H1 (cell line): Measurements from ENCODE around the gene FAM181B. TPM values are rescaled to one million over a fixed set of nuclear protein-coding genes. Genes with fewer than 3 reads are reported as not detected.

ENCODE experiments used
- CREB1 ChIP-seq: IDR thresholded peaks from 2 replicates; pipeline ENCODE4 v1.6.1; 2012; ENCODE audit warnings: inconsistent platforms
- KDM1A ChIP-seq: fragments of 200-600, 300-600 bp; sonication (generic); IDR thresholded peaks from 2 replicates; pipeline ENCODE4 v1.7.1; 2016; ENCODE audit warnings: mild to moderate bottlenecking, low read length, borderline replicate concordance
- PHF8 ChIP-seq: fragments of 200-600 bp; sonication (generic); conservative IDR thresholded peaks from 2 replicates; pipeline ENCODE4 v1.7.1; 2012; ENCODE audit warnings: low read depth, mild to moderate bottlenecking, inconsistent platforms, low read length, moderate library complexity
- POU5F1 ChIP-seq: IDR thresholded peaks from 2 replicates; pipeline ENCODE4 v1.6.1; 2011; ENCODE audit warnings: low read depth, mild to moderate bottlenecking, low read length, moderate library complexity
- SP4 ChIP-seq: IDR thresholded peaks from 2 replicates; pipeline ENCODE4 v1.6.1; 2012; ENCODE audit warnings: low read length, inconsistent platforms
- TBP ChIP-seq: IDR thresholded peaks from 2 replicates; pipeline ENCODE4 v1.6.1; 2011; ENCODE audit warnings: low read depth, low read length, improper control_type of control experiment
- polyA plus RNA-seq, 7 experiments: library from polyadenylated mRNA; depleted of rRNA in 3 of 7; stranded (reverse) in 5 of 7; unstranded in 2 of 7; fragments of >200 nt in 5 of 7; fragments of 200-250 nt in 2 of 7; gene quantifications; 1 replicate in 5 of 7; 2 replicates in 1 of 7; 4 replicates in 1 of 7; pipeline versions ENCODE4 v1.2.1 to v1.2.3, GENCODE V29; 2011 to 2013; ENCODE audit warnings: missing spikeins in 2 of 7, mixed read lengths in 2 of 7
- total RNA-seq: library from RNA; stranded (reverse); fragmentation: NEBNext Ultra II Directional; extraction: Animal tissue kit (Norgen Biotek cat#: 25700); gene quantifications from 2 replicates; pipeline ENCODE4 v1.2.1, GENCODE V29; 2021

The FAM181B gene
- total and polyA plus RNA-seq, 2 of the 8 experiments (the other 6 are each of a cell fraction or from before 2014, with no cell fraction given) = 0.21 to 0.37 TPM

- TF ChIP-seq PHF8 (no peak), TBP (no peak), POU5F1 (no peak), CREB1 (no peak), SP4 (no peak), KDM1A (no peak)
Observed at GRCh38 chr11:82722231-82722630, 11.4 kb downstream of the FAM181B start (continued).
